OCI-LY7 (cell line): ENCODE measurements around the gene DYRK4. TPM values are rescaled to one million over a fixed set of nuclear protein-coding genes. Genes with fewer than 3 reads are reported as not detected.

Source experiments
- BruUV-seq: library from RNA; stranded (reverse); fragments of 400-500 nt; replicated peaks from 2 replicates; lab custom pipeline; 2021; lab: Mats Ljungman, UMichigan
- CTCF ChIA-PET: fragments of 300-600 bp; sonication (Branson Sonifier 250); formaldehyde crosslinking; loops from one replicate; lab custom pipeline; 2022; ENCODE audit warnings: antibody characterized with exemption; ENCODE audit not compliant: unreplicated experiment; lab: Charles Lee
- POLR2A ChIA-PET: fragments of 300-600 bp; sonication (Branson Sonifier 250); formaldehyde crosslinking; loops from one replicate; lab custom pipeline; 2022; ENCODE audit warnings: antibody characterized with exemption; lab: Charles Lee
- DNase-seq: peaks from one replicate; pipeline ENCODE4 v3.0.0-alpha.2; 2015; ENCODE audit warnings: low spot score
- H2AFZ ChIP-seq: fragments of 200-600 bp; sonication (generic), shearing (Covaris generic); 2 replicates; pipeline ENCODE4 v1.6.1; 2014; ENCODE audit warnings: mild to moderate bottlenecking, antibody characterized with exemption, low read length, moderate library complexity
- H3K27ac ChIP-seq: fragments of 200-600 bp; sonication (generic); 2 replicates; pipeline ENCODE4 v1.5.1; 2014; ENCODE audit warnings: mixed run types, low read depth, mild to moderate bottlenecking, moderate library complexity, low read length, inconsistent platforms; ENCODE audit not compliant: poor library complexity, severe bottlenecking
- H3K36me3 ChIP-seq: fragments of 200-600 bp; sonication (generic); 2 replicates; pipeline ENCODE4 v1.6.1; 2014; ENCODE audit warnings: mild to moderate bottlenecking, antibody characterized with exemption, low read length, moderate library complexity, mixed read lengths; ENCODE audit not compliant: insufficient read depth
- H3K4me1 ChIP-seq: fragments of 200-600 bp; sonication (generic); 2 replicates; pipeline ENCODE4 v1.5.1; 2014; ENCODE audit warnings: mild to moderate bottlenecking, low read length; ENCODE audit not compliant: insufficient read depth, poor library complexity, severe bottlenecking
- H3K4me2 ChIP-seq: fragments of 200-600 bp; sonication (generic); 2 replicates; pipeline ENCODE4 v1.6.1; 2014; ENCODE audit warnings: mild to moderate bottlenecking, low read length
- H3K4me3 ChIP-seq: fragments of 200-600 bp; sonication (generic); 2 replicates; pipeline ENCODE4 v1.5.1; 2014; ENCODE audit warnings: mild to moderate bottlenecking, low read depth, low read length; ENCODE audit not compliant: poor library complexity, severe bottlenecking
- H3K79me2 ChIP-seq: fragments of 200-600 bp; sonication (generic); 2 replicates; pipeline ENCODE4 v1.6.1; 2016; ENCODE audit warnings: low read depth, mild to moderate bottlenecking, low read length, moderate library complexity, mixed read lengths; ENCODE audit not compliant: insufficient read depth
- H3K9me2 ChIP-seq: fragments of 200-600 bp; sonication (generic); 2 replicates; pipeline ENCODE4 v1.6.1; 2016; ENCODE audit warnings: mild to moderate bottlenecking, low read length, mixed read lengths; ENCODE audit not compliant: insufficient read depth
- H3K9me3 ChIP-seq: fragments of 200-600 bp; sonication (generic); 2 replicates; pipeline ENCODE4 v1.6.1; 2014; ENCODE audit warnings: mild to moderate bottlenecking, mixed run types, low read length, mixed read lengths
- H4K20me1 ChIP-seq: fragments of 200-600 bp; sonication (generic); 2 replicates; pipeline ENCODE4 v1.6.1; 2014; ENCODE audit warnings: mild to moderate bottlenecking, antibody characterized with exemption, low read length, moderate library complexity, mixed read lengths; ENCODE audit not compliant: insufficient read depth
- CTCF ChIP-seq: fragments of 200-600 bp; sonication (generic); conservative IDR thresholded peaks from 2 replicates; pipeline ENCODE4 v1.5.1; 2014; ENCODE audit warnings: mild to moderate bottlenecking, antibody characterized with exemption, low read length, moderate library complexity, mixed read lengths
- EZH2phosphoT487 ChIP-seq: fragments of 200-600 bp; sonication (generic); IDR thresholded peaks from 2 replicates; pipeline ENCODE4 v1.6.1; 2018; ENCODE audit warnings: low read depth, borderline replicate concordance, mild to moderate bottlenecking, mixed run types, antibody characterized with exemption, low read length, moderate library complexity, mixed read lengths
- intact Hi-C: fragments of 100-400 bp; cut with micrococcal nuclease; formaldehyde crosslinking; loops from one replicate; pipeline ENCODE4 v1.10.0; 2022; ENCODE audit not compliant: unreplicated experiment
- total RNA-seq, 2 experiments: library from RNA; depleted of rRNA in 1 of 2; stranded (reverse); fragments of >200 nt in 1 of 2; shearing (Covaris generic) in 1 of 2; gene quantifications; 2 replicates each; pipeline ENCODE4 v1.2.3, GENCODE V29; 2014 to 2022

Gene DYRK4
- total RNA-seq, 2 experiments from 2014 or later, result 23.1 to 33.9 TPM

GRCh38 chr12:4584281-4584680 lies 22.3 kb downstream of the DYRK4 start:
- H3K9me2 ChIP-seq, result no peaks in the 10 kb centered on the region
- POLR2A ChIA-PET, result interaction anchor here (0.7 kb wide), 1 partner anchor 235 kb away, joined by 8 read pairs; no protein-coding TSS in a partner anchor
- H2AFZ ChIP-seq, result peak overlapping the region; percentile 85; the same call in 1 of the 2 replicates
- peak; percentile 81 for DNase-seq
- CTCF ChIA-PET, result interaction anchor here (0.6 kb wide), 1 partner anchor 414 kb away, joined by 3 read pairs; no protein-coding TSS in a partner anchor
- H3K4me1 ChIP-seq, result peaks cover 41% of the 10 kb centered on the region
- no TSS peak for BruUV-seq
- no peaks in the 10 kb centered on the region for H3K9me3 ChIP-seq
- TF ChIP-seq CTCF, result no peak
- TF ChIP-seq EZH2phosphoT487, result no peak
- intact Hi-C loops, result loop anchor here (10.0 kb wide), 1 partner anchor 421 kb away; no protein-coding TSS in a partner anchor
- H3K27ac ChIP-seq, result peak overlapping the region; percentile 54
- no peaks in the 10 kb centered on the region for H3K36me3 ChIP-seq
- no peaks in the 10 kb centered on the region for H3K79me2 ChIP-seq
- H3K4me2 ChIP-seq, result peak overlapping the region; percentile 53
- H3K4me3 ChIP-seq, result peak overlapping the region; percentile 3
- no peaks in the 10 kb centered on the region for H4K20me1 ChIP-seq

- CTCF ChIA-PET, result no interaction called here
These were observed 22.9 kb downstream of the DYRK4 start for GRCh38 chr12:4584896-4585295.

More at GRCh38 chr12:4584896-4585295, 22.9 kb downstream of the DYRK4 start:
- peaks cover 35% of the 10 kb centered on the region for H3K4me1 ChIP-seq
- peak overlapping the region; percentile 85; the same call in 1 of the 2 replicates for H2AFZ ChIP-seq
- H3K36me3 ChIP-seq, result no peaks in the 10 kb centered on the region
- H3K27ac ChIP-seq, result peak overlapping the region; percentile 54
- H3K4me2 ChIP-seq, result peak overlapping the region; percentile 53
- POLR2A ChIA-PET, result interaction anchor here (0.7 kb wide), 1 partner anchor 235 kb away, joined by 8 read pairs; no protein-coding TSS in a partner anchor
- H3K4me3 ChIP-seq, result no peak overlapping the region
- H4K20me1 ChIP-seq, result no peaks in the 10 kb centered on the region
- intact Hi-C loops, result loop anchor here (10.0 kb wide), 1 partner anchor 420 kb away; no protein-coding TSS in a partner anchor
- no peak for DNase-seq
- H3K9me2 ChIP-seq, result no peaks in the 10 kb centered on the region
- no TSS peak for BruUV-seq
- no peaks in the 10 kb centered on the region for H3K79me2 ChIP-seq
- H3K9me3 ChIP-seq, result no peaks in the 10 kb centered on the region
- TF ChIP-seq EZH2phosphoT487, result no peak
- TF ChIP-seq CTCF, result no peak
